ENCODE measurements around the gene ATP2B1.

The ATP2B1 gene

GRCh38 chr12:89690925-89691324 is 17.7 kb downstream of the ATP2B1 start:
- DNase-seq: no peak

GRCh38 chr12:89689306-89689705 is 19.3 kb downstream of the ATP2B1 start:
- no peak for DNase-seq

- no peak for DNase-seq
Measured at GRCh38 chr12:89686311-89686710, 22.3 kb downstream of the ATP2B1 start.

- no peak for DNase-seq
Measured at GRCh38 chr12:89685363-89685972, 23.2 kb downstream of the ATP2B1 start.

GRCh38 chr12:89684136-89684535 is 24.5 kb downstream of the ATP2B1 start:
- DNase-seq: no peak

GRCh38 chr12:89682284-89682683 is 26.4 kb downstream of the ATP2B1 start:
- no peak for DNase-seq

GRCh38 chr12:89680409-89680808 is 28.2 kb downstream of the ATP2B1 start:
- no peak for DNase-seq

- no peak for DNase-seq
Measured at GRCh38 chr12:89679631-89680030, 29.0 kb downstream of the ATP2B1 start.

- no peak for DNase-seq
Measured at GRCh38 chr12:89678225-89678624, 30.4 kb downstream of the ATP2B1 start.

- no peak for DNase-seq
Measured at GRCh38 chr12:89676930-89677329, 31.7 kb downstream of the ATP2B1 start.

- DNase-seq: peak in 1 of 2 donors; percentile 19
Measured at GRCh38 chr12:89674326-89674942, 34.2 kb downstream of the ATP2B1 start.

- DNase-seq: no peak
Measured at GRCh38 chr12:89673603-89674002, 35.0 kb downstream of the ATP2B1 start.

GRCh38 chr12:89672589-89672979 is 36.1 kb downstream of the ATP2B1 start:
- DNase-seq: no peak

GRCh38 chr12:89671469-89671868 is 37.2 kb downstream of the ATP2B1 start:
- no peak for DNase-seq

GRCh38 chr12:89669197-89669596 is 39.4 kb downstream of the ATP2B1 start:
- no peak for DNase-seq

GRCh38 chr12:89665556-89665955 is 43.1 kb downstream of the ATP2B1 start:
- DNase-seq: no peak

- DNase-seq: no peak
Measured at GRCh38 chr12:89664441-89664840, 44.2 kb downstream of the ATP2B1 start.

GRCh38 chr12:89663577-89664357 is 44.9 kb downstream of the ATP2B1 start:
- DNase-seq: no peak

- no peak for DNase-seq
Measured at GRCh38 chr12:89662623-89663022, 46.0 kb downstream of the ATP2B1 start.

GRCh38 chr12:89661706-89662330 is 46.8 kb downstream of the ATP2B1 start:
- peak in 1 of 2 donors; percentile 28 for DNase-seq

GRCh38 chr12:89657739-89658138 is 50.9 kb downstream of the ATP2B1 start:
- DNase-seq: no peak

- no peak for DNase-seq
Measured at GRCh38 chr12:89657066-89657465, 51.6 kb downstream of the ATP2B1 start.

- no peak for DNase-seq
Measured at GRCh38 chr12:89655841-89656240, 52.8 kb downstream of the ATP2B1 start.

- DNase-seq: no peak
Measured at GRCh38 chr12:89651192-89651591, 57.4 kb downstream of the ATP2B1 start.

Measured in CD4-positive, alpha-beta T cell treated with Interferon alpha-2 for 1 hour (primary cell).